GM21717 (cell line): ENCODE results near the gene CDK6.

Source experiments
- ATAC-seq: cut with Tn5 transposase; IDR thresholded peaks from one replicate; pipeline ENCODE4 v1.9.1; 2021; ENCODE audit warnings: mild to moderate bottlenecking, moderate library complexity; ENCODE audit not compliant: unreplicated experiment

Gene CDK6

DNA sequence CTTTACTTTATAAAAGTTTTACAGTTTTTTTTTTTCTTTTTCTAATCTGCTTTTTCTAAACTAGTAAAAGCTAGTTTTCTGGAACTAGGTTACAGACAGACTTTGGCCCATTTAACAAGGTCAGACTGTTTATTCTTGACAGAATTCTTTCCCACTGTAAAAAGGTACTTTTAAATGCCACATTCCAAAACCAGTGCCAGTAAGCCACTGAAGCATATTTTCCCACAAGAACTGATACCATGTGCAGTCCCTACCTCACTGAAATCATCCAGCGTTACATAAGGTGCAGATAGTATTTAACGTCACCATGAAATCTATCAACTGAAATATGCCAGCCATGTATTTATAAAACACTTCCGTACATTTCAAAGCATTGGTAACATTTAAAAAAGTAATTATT, 121.6 kb downstream of the CDK6 start:
- ATAC-seq, result no peak

DNA sequence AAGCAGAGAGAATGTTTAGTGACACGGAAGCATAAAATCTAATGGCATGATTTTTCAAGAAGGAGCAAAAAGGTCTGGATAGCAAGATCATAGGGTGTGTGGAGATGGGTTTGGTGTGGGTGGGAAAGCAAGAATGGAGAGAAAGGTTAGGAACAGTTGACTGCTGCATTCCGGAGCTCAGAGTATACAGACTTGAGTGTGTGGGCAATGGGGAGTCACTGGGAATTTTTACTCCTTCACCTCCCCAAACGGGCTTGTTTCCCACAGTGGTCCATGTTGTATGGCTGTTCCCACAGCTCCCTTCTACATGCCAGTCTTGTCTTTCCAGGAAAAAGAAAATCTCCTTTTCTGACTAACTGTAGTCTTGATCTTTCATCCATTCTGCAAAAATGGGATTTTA, 122.1 kb downstream of the CDK6 start:
- no peak for ATAC-seq

DNA sequence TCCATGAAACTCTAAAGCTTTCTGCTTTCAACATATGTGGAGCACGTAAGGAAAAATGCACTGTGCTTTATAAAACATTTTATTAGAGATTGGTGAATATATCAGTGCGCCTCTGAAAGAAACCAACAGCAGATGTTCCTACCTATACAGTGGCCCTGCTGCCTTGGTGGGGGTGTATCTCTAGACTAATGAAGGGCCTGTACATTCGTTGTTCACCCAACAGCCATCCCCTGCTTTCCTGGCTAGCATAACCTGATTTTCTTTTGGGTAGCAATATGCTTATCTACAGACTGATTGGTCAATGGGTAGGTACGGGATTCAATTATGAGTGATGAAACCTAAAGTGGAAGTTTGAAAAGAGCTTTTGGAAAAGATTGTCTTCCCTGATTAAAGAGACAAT, 126.5 kb downstream of the CDK6 start:
- ATAC-seq, result no peak

DNA sequence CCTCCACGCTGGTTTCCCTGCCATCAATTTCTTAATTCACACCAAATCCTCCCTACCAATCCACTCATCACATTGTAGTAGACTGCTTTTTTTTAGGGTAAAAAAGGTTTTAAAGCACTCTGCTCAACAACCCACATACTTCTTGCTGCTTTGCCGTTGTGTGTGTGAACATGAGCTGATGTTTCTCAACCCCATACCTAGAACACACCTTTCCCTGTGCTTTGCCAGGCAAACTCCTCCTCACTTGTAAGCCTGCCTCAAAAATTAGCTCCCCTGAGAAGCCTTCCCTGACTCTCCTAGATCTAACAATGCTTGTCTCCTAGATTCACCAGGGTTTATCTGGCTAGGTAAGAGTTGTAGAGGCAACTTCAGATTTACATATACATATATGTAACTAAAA, 127.2 kb downstream of the CDK6 start:
- no peak for ATAC-seq

DNA sequence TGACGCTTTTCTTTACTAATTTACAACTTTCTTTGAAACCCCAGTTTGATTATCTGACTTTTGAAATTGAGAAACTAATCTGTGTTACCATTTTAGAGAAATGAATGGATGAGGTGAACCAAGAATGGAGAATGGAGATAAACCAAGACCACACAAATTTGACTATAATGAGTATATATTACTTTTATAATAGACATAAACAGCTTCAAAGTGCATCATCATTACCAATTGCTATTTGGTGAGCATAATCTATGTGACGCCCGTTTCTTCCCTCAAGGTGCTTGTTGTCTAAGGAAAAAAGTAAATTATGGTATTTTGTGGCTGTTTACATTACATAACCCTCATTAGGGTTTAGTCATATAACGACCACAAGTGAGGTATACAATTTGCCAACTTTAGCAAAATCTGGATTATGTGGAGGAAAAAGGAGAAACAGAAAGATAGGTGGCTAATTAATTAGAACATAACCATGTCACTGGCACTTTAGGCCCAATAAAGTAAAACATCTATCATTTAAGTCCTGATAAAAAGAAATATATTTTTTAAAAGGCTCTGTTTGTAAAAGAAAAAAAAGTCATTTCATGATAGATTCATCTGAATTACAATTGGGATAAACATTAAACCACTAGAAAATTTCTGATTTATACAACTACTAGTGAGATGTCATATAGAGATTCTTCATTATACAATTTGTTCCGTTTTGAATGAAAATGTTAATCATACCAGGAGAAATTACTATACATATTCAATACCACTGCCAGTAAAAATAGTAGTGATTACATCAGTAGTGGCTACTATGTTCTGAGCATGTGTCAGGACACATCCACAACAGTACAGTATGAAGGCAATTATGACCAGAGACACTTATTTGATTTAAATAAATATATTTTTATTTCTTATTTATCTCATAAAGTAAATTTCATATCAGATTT, 128.0 kb downstream of the CDK6 start:
- ATAC-seq, result no peak

DNA sequence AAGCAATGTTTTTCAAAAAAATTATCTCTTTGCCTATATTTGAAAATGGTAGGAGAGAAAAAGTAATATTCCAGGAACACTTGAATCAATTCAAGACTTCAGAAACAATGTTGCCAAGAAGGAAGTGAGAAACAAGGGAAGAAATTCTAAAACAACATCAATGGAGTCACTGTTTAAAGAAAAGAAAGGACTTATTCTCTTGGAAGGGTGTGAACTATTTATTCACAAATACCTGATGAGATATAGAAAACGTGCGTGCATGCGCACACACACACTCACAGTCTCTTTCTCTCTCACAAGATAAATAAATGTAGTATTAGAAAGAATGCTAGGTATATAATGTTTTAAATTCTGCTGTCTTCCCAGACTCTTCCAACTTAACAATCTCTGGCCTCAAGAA, 128.9 kb downstream of the CDK6 start:
- no peak for ATAC-seq

DNA sequence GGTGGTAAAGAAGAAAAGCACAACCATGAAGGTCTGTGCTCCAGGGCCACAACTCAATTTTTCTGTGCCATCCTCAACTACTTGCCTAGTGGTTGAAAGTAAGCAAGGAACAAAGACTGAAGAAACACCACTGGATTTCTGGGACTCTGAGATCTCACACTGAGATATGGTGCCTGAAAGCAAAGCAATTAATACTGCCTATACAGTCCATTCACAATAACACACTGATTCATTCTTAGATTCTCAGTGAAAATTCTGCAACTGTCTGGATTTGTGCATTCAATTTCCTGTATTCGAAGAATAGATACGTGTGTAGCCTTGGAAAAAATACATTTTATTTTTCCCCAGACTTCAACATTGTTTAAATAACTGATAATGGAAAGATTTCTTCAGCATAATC, 129.8 kb downstream of the CDK6 start:
- ATAC-seq, result no peak

DNA sequence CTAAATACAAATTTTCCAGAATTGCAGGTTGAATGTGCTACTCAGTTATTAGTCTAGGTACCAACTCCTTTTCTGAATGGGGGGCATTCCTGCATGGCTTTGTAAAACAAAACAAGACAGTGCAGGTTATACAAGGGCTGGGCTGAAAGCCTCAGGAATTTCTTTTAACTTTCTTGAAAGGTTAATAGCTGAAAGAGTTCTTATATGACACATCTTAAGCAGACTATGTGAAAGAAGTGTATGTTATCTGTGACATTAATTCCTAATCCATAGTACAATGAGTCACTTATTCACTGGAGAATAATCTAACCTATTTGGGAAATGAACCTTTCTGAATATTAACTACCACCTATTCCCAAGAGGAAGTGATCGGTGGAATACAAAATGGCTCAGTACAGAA, 130.5 kb downstream of the CDK6 start:
- no peak for ATAC-seq

DNA sequence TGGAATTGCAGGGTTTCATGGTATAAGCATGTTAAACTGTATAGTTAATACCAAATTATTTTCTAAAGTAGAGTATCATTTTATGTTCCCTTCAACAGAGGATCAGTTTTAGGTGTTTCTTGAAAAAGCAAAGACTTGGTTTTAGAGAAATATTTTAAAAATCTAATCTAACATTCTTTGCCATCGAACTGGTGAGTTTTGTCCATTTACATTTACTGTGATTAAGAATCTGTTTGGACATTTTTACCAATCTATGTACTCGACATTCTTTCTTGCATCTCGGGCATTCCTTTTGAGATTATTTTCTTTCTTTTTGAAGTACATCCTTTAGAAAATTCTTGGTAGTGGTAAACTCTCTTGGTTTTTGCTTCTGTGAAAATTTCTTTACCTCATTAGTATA, 131.5 kb downstream of the CDK6 start:
- ATAC-seq, result no peak

DNA sequence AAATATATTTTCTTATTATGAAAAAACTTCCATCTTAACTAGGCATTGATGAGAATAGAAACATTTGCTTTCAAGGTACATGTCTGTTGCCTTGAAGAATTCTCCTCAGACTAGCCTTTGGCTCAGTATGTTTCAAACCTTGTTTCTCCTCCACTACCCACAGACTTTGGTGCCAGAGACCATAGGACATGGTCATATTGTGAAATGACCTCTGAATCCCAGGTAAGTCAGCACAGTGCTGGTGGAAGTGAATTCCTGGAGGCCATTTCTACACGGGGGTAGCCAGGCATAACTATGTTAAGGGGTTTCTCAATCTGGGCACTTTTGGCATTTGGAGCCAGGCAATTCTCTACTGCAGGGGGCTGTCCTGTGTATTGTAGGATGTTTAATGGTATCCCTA, 133.8 kb downstream of the CDK6 start:
- ATAC-seq, result no peak

DNA sequence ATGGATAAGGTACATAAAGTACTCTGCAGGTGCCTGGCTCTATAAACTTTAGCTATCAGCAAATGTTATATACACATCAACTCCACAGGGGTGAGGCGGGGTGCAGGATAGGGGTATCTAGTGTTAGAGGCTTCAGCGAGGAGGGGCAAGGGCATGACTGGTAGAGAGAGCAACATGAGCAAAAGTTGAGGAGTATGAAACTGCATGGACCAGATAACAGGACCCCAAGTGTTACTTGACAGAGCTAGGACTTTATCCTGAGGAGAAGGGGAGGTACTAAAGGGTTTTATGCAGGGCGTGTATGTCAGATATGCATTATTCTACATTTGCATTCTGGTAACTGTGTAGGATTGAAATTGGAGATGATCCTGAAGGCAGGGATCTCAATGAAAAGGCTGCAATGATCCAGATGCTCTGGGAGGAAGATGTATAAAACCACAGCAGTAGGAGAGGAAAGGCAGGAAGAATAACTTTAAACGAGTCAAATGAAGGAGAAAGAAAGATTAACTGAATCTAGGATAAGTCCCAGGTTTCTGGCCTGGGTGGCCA, 136.3 kb downstream of the CDK6 start:
- ATAC-seq, result no peak

DNA sequence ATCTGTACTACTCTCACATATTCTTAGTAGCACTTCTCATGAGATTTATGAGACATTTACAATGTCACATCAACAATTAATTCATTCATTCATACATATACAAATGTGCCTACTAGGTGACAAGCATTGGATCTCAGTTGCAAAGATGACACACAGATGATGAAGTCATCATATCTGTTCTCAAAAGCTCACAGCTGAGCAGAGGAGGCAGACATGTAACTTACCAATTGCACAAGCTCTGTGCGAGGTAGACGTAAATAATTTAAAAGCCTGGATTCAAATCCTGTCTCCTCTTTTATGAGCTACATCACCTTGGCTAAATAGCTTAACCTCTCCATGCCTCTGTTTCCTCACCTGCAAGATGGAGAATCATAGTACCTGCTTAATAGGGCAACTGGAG, 136.8 kb downstream of the CDK6 start:
- ATAC-seq, result no peak

DNA sequence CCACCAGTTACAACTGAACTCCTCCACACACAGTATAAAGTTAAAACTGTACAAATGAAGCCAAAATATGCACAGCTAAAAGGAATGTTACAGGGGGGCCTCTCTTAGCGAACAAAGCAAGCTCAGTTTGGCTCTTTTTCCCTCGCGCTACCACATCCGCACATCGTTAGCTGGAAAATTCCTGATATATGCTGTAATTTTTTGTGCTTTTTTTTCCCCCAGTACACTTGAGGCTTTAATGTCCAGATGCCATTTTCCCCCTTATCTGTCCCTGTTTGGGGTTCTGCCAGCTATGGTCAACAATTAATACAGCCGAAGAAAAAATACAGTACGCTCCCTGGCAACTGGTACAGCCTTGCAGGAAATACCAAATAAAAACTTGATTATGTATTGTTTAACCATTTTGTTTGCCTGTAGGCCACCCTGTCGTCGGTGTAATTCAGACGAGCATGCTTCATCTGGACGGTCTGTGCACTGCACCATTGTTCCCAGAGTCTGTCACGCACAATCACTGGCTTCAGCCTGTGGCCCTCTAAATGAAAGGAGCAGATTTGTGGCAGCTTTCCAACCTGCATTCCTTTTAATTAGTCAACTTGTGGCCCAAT, 138.0 kb downstream of the CDK6 start:
- no peak for ATAC-seq

DNA sequence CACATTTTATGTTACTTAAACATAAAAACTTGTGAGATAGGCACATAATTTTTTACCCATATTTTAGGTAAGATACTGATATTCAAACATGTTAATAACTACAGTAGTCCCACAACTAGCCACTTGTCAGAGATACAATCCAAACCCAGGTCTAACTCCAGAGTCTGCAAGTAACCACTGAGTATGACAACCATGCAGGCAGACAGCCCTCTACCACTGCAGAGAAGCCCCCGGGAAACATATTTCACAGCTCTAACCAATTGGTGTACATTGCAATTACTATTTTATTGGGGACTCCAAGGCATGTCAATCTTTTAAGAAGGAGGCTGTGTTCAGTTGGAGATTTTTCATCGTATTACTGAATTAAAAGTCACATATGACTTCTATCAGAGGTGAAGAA, 139.0 kb downstream of the CDK6 start:
- no peak for ATAC-seq

DNA sequence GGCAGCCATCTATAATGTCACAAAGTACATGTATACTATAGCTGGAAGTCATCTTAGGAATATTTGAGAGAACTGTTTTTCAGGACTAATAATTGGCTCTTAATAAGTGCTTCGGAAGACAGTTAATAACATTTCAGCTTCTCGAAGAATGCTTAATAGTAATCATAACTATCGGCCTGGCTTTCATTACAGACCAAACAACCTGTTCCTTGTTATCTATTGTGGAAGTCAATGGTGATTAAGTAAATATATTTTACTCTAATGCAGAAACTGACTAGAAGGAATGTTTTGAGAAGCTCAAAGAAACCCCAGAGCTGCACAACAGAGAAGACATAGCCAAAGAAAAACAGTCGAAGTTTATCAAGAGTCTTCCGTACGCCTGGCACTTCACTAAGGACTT, 139.4 kb downstream of the CDK6 start:
- ATAC-seq, result no peak

DNA sequence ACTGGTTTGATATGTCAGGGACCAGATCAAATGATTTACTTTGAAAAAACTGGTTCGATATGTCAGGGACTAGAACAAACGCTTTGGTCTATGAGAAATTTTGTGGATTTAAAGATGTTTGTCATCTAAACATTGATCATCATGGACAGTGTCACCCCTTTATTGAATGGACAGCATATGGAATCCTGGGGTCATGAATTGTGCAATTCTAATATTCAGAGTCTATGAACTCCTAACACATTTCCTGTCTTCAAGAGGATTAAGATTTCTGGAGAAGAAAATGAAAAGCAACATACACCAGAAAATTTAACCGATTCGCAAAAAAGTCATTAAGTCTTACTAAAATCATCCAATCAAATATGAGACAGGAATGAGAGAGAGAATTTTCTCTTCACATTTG, 139.8 kb downstream of the CDK6 start:
- ATAC-seq, result no peak

DNA sequence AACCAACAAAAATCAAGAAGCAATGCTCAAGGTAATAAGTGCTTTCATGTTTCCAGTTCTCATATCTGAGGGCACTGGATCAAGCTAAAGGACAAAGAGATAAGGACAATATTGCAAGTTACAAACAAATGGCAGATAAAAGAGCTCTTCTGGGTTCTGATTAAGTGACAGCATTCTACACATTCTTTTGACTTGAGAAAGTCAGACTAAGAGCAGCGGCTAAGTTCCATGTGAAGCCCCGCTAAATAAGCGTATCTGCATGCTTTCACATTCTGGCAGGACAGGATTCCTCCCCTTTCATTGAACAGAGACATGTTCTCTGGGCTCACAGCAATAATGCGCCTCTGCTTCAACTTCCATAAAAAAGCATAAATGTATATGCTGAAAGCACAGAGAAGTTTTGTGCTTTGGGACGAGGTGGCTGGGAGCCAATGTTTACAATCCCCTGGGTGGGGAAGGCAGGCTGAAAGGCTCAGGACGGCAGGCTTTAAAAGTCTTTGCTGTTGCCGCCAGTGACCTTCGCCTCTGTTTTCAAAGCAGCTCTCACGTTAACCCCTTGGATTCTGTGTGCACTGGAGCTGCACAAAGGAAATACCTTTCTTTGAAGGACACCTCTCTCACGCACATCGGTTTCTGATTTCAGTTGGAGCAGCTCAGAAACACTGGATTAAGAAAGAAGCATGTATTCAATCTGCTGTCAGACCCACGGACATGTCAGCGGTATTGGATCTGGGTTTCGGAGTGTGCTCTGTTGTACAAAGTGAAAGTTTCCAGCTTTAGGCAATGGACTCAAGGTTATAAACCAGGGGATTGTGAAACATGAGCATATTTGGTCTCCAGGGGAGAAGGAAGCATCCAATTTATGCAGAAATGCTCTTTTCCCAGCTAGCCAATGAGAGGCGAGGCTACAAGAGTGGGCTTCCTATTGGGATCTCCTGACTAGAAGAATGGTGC, 140.8 kb downstream of the CDK6 start:
- no peak for ATAC-seq

DNA sequence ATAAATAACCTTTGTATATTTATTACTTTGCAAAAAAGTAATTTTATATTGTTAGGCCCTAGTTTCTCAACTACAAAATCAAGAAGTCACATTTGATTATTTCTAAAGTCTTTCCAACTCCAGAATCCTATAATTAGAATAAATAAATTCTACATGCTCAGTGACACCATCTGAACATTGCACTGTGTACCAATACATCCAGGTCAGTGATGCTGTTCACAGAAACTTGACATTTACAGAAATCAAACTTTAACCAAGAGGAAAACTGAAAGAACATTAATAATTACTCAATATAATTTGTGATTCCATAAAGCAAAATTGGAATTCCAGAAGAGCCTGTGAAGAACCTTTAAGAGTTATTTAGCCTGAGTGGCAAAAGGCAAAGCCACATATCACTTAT, 142.2 kb downstream of the CDK6 start:
- no peak for ATAC-seq

DNA sequence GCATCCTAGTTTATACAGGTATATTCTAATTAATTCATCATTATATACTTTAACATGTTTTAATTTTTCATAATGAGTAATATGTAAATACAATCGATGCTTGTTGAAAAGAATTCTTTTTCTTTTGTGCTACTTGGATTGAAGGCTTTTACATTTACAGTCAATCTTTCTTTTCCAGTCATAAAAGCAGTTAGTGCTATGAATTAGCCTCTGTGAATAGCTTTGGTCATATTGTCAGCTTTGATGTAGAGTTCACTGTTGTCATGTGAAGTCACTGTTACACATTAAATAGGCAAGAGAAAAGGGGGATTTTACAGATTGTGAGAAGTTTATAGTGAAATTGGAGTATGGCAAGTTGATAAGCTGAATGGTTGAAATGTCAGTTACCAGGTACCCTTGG, 142.9 kb downstream of the CDK6 start:
- no peak for ATAC-seq

DNA sequence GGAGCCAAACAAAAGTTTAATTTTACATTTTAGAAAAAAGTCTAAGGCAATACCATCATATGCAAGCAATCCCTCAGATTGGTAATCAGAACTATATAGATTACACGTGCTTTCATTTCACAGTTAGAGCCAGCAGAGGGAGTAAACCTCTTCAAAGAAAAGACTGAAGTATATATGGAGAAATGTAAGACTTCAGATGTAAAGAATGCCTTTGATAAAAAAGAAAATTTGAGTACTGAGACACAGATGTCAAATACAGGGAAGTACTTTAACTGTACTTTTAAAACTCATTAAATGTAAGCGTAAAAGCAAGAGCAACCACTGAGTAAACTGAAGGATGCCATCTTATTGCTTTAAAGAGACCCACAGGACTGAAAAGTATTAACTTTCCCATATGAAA, 144.8 kb downstream of the CDK6 start:
- no peak for ATAC-seq
